HUDEP-2 (cell line): ENCODE results near the gene ERLIN1.

Experiments
- DNase-seq, 76 experiments: peaks; one replicate each; lab custom pipeline; 2025; ENCODE audit not compliant: unreplicated experiment in 76 of 76; lab: John Stamatoyannopoulos, UW

The ERLIN1 gene

GRCh38 chr10:100174699-100175677 lies 10.8 kb downstream of the ERLIN1 start:
- DNase-seq: no peak

- no peak for DNase-seq
Observed at GRCh38 chr10:100173035-100173434, 12.8 kb downstream of the ERLIN1 start.

GRCh38 chr10:100172349-100172748 lies 13.5 kb downstream of the ERLIN1 start:
- no peak for DNase-seq

GRCh38 chr10:100168313-100168643 lies 17.6 kb downstream of the ERLIN1 start:
- no peak for DNase-seq

- DNase-seq: no peak
Observed at GRCh38 chr10:100167553-100168312, 18.1 kb downstream of the ERLIN1 start.

- DNase-seq: no peak
Observed at GRCh38 chr10:100163704-100164621, 21.9 kb downstream of the ERLIN1 start.

GRCh38 chr10:100162696-100163095 lies 23.1 kb downstream of the ERLIN1 start:
- DNase-seq: no peak

- DNase-seq: no peak
Observed at GRCh38 chr10:100158044-100158805, 27.6 kb downstream of the ERLIN1 start.

GRCh38 chr10:100157156-100157555 lies 28.7 kb downstream of the ERLIN1 start:
- DNase-seq: no peak

- DNase-seq: no peak
Observed at GRCh38 chr10:100155936-100156335, 29.9 kb downstream of the ERLIN1 start.

GRCh38 chr10:100154666-100155065 lies 31.2 kb downstream of the ERLIN1 start:
- DNase-seq: no peak

- no peak for DNase-seq
Observed at GRCh38 chr10:100153239-100153825, 32.5 kb downstream of the ERLIN1 start.

- no peak for DNase-seq
Observed at GRCh38 chr10:100151723-100152300, 34.0 kb downstream of the ERLIN1 start.

- no peak for DNase-seq
Observed at GRCh38 chr10:100148353-100149211, 37.2 kb downstream of the ERLIN1 start.

GRCh38 chr10:100146875-100147650 lies 38.8 kb downstream of the ERLIN1 start:
- peak in 1 of 76 experiments; percentile 1 for DNase-seq

GRCh38 chr10:100146398-100146797 lies 39.4 kb downstream of the ERLIN1 start:
- no peak for DNase-seq

- no peak for DNase-seq
Observed at GRCh38 chr10:100143756-100144155, 42.1 kb downstream of the ERLIN1 start.
